Measurements from ENCODE around the gene OR51E2. TPM values are rescaled to one million over a fixed set of nuclear protein-coding genes. Genes with fewer than 3 reads are reported as not detected.

The OR51E2 gene
- total RNA-seq, 1 experiment from 2014 or later = not detected

GRCh38 chr11:4672470-4672869 lies 25.2 kb downstream of the OR51E2 start:
- DNase-seq (ENCODE audit: low read depth, low spot score) = no peak
- in situ Hi-C loops (cut with HindIII; ENCODE audit: low pct_unique_long_range_greater_than_20kb, low sequenced_read_pairs) = no loop called here

GRCh38 chr11:4671741-4672140 lies 25.9 kb downstream of the OR51E2 start:
- DNase-seq (ENCODE audit: low read depth, low spot score) = no peak
- in situ Hi-C loops (cut with HindIII; ENCODE audit: low pct_unique_long_range_greater_than_20kb, low sequenced_read_pairs) = no loop called here

GRCh38 chr11:4665424-4665823 lies 32.2 kb downstream of the OR51E2 start:
- in situ Hi-C loops (cut with HindIII; ENCODE audit: low pct_unique_long_range_greater_than_20kb, low sequenced_read_pairs) = no loop called here
- no peak for DNase-seq (ENCODE audit: low read depth, low spot score)

- in situ Hi-C loops (cut with HindIII; ENCODE audit: low pct_unique_long_range_greater_than_20kb, low sequenced_read_pairs) = no loop called here
- no peak for DNase-seq (ENCODE audit: low read depth, low spot score)
Measured at GRCh38 chr11:4664786-4665185, 32.9 kb downstream of the OR51E2 start.

GRCh38 chr11:4664183-4664582 lies 33.5 kb downstream of the OR51E2 start:
- in situ Hi-C loops (cut with HindIII; ENCODE audit: low pct_unique_long_range_greater_than_20kb, low sequenced_read_pairs) = no loop called here
- DNase-seq (ENCODE audit: low read depth, low spot score) = no peak

- no peak for DNase-seq (ENCODE audit: low read depth, low spot score)
- in situ Hi-C loops (cut with HindIII; ENCODE audit: low pct_unique_long_range_greater_than_20kb, low sequenced_read_pairs) = no loop called here
Measured at GRCh38 chr11:4662876-4663275, 34.8 kb downstream of the OR51E2 start.

GRCh38 chr11:4658629-4659445 lies 38.8 kb downstream of the OR51E2 start:
- in situ Hi-C loops (cut with HindIII; ENCODE audit: low pct_unique_long_range_greater_than_20kb, low sequenced_read_pairs) = no loop called here
- DNase-seq (ENCODE audit: low read depth, low spot score) = no peak

- DNase-seq (ENCODE audit: low read depth, low spot score) = no peak
- in situ Hi-C loops (cut with HindIII; ENCODE audit: low pct_unique_long_range_greater_than_20kb, low sequenced_read_pairs) = no loop called here
Measured at GRCh38 chr11:4654635-4655369, 42.9 kb downstream of the OR51E2 start.

GRCh38 chr11:4647766-4648165 lies 49.9 kb downstream of the OR51E2 start:
- no peak for DNase-seq (ENCODE audit: low read depth, low spot score)
- in situ Hi-C loops (cut with HindIII; ENCODE audit: low pct_unique_long_range_greater_than_20kb, low sequenced_read_pairs) = no loop called here

GRCh38 chr11:4645974-4646373 lies 51.7 kb downstream of the OR51E2 start:
- in situ Hi-C loops (cut with HindIII; ENCODE audit: low pct_unique_long_range_greater_than_20kb, low sequenced_read_pairs) = no loop called here
- no peak for DNase-seq (ENCODE audit: low read depth, low spot score)

GRCh38 chr11:4644233-4644632 lies 53.4 kb downstream of the OR51E2 start:
- in situ Hi-C loops (cut with HindIII; ENCODE audit: low pct_unique_long_range_greater_than_20kb, low sequenced_read_pairs) = no loop called here
- no peak for DNase-seq (ENCODE audit: low read depth, low spot score)

GRCh38 chr11:4643682-4644081 lies 54.0 kb downstream of the OR51E2 start, which contains the start of gene OR51E1:
Gene OR51E1, plus strand, starts transcription at chr11:4643982. Its CDS starts 8,545 bp downstream, at chr11:4652527.
- in situ Hi-C loops (cut with HindIII; ENCODE audit: low pct_unique_long_range_greater_than_20kb, low sequenced_read_pairs) = no loop called here
- no peak for DNase-seq (ENCODE audit: low read depth, low spot score)

GRCh38 chr11:4643076-4643475 lies 54.6 kb downstream of the OR51E2 start:
- in situ Hi-C loops (cut with HindIII; ENCODE audit: low pct_unique_long_range_greater_than_20kb, low sequenced_read_pairs) = no loop called here
- no peak for DNase-seq (ENCODE audit: low read depth, low spot score)

GRCh38 chr11:4642043-4642442 lies 55.6 kb downstream of the OR51E2 start:
- in situ Hi-C loops (cut with HindIII; ENCODE audit: low pct_unique_long_range_greater_than_20kb, low sequenced_read_pairs) = no loop called here
- DNase-seq (ENCODE audit: low read depth, low spot score) = no peak

GRCh38 chr11:4641501-4641900 lies 56.2 kb downstream of the OR51E2 start:
- in situ Hi-C loops (cut with HindIII; ENCODE audit: low pct_unique_long_range_greater_than_20kb, low sequenced_read_pairs) = no loop called here
- DNase-seq (ENCODE audit: low read depth, low spot score) = no peak

GRCh38 chr11:4639931-4640330 lies 57.7 kb downstream of the OR51E2 start:
- DNase-seq (ENCODE audit: low read depth, low spot score) = no peak
- in situ Hi-C loops (cut with HindIII; ENCODE audit: low pct_unique_long_range_greater_than_20kb, low sequenced_read_pairs) = no loop called here

GRCh38 chr11:4637662-4638047 lies 60.0 kb downstream of the OR51E2 start:
- in situ Hi-C loops (cut with HindIII; ENCODE audit: low pct_unique_long_range_greater_than_20kb, low sequenced_read_pairs) = no loop called here

GRCh38 chr11:4636962-4637661 lies 60.5 kb downstream of the OR51E2 start, which contains the start of gene OR51D1:
Gene OR51D1, plus strand, starts transcription at chr11:4637477. Its CDS starts 2,314 bp downstream, at chr11:4639791.
- in situ Hi-C loops (cut with HindIII; ENCODE audit: low pct_unique_long_range_greater_than_20kb, low sequenced_read_pairs) = no loop called here
- peak; percentile 78 for DNase-seq (ENCODE audit: low read depth, low spot score)

More at GRCh38 chr11:4637662-4638047, 60.0 kb downstream of the OR51E2 start:
- DNase-seq (ENCODE audit: low read depth, low spot score) = no peak
